Mucosa of stomach (tissue), 1 donor: ENCODE measurements around the gene KMT2E.

Experiments
- H3K27me3 ChIP-seq: one replicate; pipeline ENCODE4 v1.7.0; 2013; ENCODE audit warnings: mild to moderate bottlenecking, low read length; ENCODE audit not compliant: control insufficient read depth, insufficient read depth
- H3K36me3 ChIP-seq: one replicate; pipeline ENCODE4 v1.7.0; 2013; ENCODE audit warnings: low read length; ENCODE audit not compliant: control insufficient read depth, insufficient read depth
- H3K4me1 ChIP-seq: one replicate; pipeline ENCODE4 v1.7.0; 2013; ENCODE audit warnings: mild to moderate bottlenecking, low read length; ENCODE audit not compliant: control insufficient read depth, insufficient read depth
- H3K4me3 ChIP-seq: one replicate; pipeline ENCODE4 v1.7.0; 2013; ENCODE audit warnings: low read length
- H3K9ac ChIP-seq: one replicate; pipeline ENCODE4 v1.7.0; 2013; ENCODE audit warnings: mild to moderate bottlenecking, low read length, moderate library complexity
- H3K9me3 ChIP-seq: one replicate; pipeline ENCODE4 v1.7.0; 2013; ENCODE audit warnings: mild to moderate bottlenecking, low read length, moderate library complexity; ENCODE audit not compliant: control insufficient read depth
- donor health status: Pancreatic carcinoma.

The KMT2E gene

DNA sequence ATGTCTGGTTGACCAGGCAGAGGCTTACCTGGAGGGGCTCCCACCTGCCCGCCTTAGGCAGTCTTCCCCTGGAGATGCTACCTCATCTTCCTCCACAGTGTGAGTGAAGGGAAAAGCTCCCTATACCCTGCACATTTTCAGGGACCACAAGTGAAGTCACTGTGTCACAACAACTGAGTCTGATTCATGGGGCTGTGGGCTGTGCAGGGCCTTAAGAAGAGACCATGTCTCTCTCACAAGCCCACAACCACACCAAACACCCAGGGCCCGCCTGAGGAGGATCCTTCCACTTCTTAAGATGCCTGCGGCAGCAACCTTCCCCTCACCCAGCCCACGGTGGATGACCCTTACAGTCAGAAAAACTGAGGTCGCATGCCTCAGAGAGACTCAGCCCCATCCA lies 118.3 kb downstream of the KMT2E start:
- Histone ChIP-seq H3K9ac (no peak overlapping the region), H3K36me3 (no peaks in the 10 kb centered on the region), H3K9me3 (no peaks in the 10 kb centered on the region), H3K27me3 (no peaks in the 10 kb centered on the region), H3K4me1 (peaks cover 10% of the 10 kb centered on the region), H3K4me3 (no peak overlapping the region)

DNA sequence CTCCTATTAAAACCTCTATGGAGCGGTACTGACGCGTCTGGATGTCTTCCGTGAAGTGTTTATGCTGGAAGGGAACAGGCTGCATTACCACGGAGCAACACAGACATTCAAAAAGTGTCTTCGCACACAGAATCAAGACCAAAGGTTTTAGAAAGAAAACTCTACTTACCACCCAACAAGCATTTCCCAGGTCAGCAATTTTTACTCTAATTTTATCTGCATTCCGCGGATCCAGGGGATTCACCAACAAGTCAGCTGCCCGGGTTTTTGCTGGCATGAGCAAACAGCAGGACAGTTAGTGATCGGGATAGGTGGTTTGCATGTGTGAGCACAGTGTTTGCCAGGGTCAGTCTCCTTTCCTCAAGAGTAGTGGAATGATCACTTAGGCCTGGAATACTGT lies 118.8 kb downstream of the KMT2E start:
- Histone ChIP-seq H3K36me3 (no peaks in the 10 kb centered on the region), H3K4me1 (peaks cover 10% of the 10 kb centered on the region)

GRCh38 chr7:105133358-105133757 lies 119.4 kb downstream of the KMT2E start:
- H3K4me1 ChIP-seq, result peaks cover 10% of the 10 kb centered on the region
- no peaks in the 10 kb centered on the region for H3K9me3 ChIP-seq
- no peak overlapping the region for H3K4me3 ChIP-seq
- H3K27me3 ChIP-seq, result no peaks in the 10 kb centered on the region
- H3K36me3 ChIP-seq, result no peaks in the 10 kb centered on the region
- H3K9ac ChIP-seq, result no peak overlapping the region

More for the DNA sequence above, 118.8 kb downstream of the KMT2E start:
- H3K27me3 ChIP-seq, result no peaks in the 10 kb centered on the region
- no peak overlapping the region for H3K9ac ChIP-seq
- H3K9me3 ChIP-seq, result no peaks in the 10 kb centered on the region
- no peak overlapping the region for H3K4me3 ChIP-seq

DNA sequence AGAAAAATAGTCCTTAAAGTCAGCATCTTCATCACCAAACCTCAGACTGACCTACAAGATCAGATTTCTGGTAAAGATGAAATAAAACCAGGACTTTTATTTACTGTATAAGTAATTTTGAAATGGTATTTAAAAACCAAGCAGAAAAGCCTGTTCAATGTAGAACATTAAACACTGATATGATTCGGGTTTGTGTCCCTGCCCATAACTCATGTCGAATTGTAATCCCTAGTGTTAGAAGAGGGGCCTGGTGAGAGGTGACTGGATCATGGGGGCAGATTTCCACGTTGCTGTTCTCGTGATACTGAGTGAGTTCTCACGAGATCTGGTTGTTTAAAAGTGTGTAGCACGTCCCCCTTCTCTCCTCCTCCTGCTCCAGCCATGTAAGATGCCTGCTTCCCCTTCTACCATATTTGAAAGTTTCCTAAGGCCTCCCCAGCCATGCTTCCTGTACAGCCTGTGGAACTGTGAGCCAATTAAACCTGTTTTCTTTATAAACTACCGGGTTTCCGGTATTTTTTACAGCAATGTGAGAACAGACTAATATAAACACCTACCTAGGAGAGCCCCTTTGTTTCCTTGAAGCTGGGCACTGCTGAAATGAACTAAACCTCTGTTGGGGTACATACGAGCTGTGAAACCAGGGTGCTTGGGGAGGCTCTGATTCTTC lies 120.1 kb downstream of the KMT2E start:
- no peak overlapping the region for H3K4me3 ChIP-seq
- H3K4me1 ChIP-seq, result peaks cover 10% of the 10 kb centered on the region
- no peaks in the 10 kb centered on the region for H3K36me3 ChIP-seq
- no peaks in the 10 kb centered on the region for H3K9me3 ChIP-seq
- H3K27me3 ChIP-seq, result no peaks in the 10 kb centered on the region
- no peak overlapping the region for H3K9ac ChIP-seq

DNA sequence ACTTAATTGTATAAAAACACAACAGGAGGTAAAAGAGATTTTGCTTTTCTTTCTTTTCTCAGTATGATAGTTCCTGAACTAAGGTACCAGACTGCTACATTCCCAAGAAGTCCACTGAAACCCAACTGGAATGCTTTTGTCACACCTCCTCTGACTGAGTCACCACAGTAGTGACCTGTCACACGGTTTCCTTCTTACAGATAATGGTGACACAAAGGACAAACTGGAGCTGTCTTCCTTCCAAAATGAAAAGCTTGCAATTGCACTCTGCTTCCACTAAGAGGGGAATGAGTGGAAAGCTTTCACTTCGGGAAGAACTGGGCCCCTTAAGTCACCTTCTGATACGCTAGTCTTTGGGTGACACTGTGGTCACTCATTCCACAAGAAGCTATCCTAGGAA lies 122.2 kb downstream of the KMT2E start:
- H3K9ac ChIP-seq, result no peak overlapping the region
- no peaks in the 10 kb centered on the region for H3K36me3 ChIP-seq
- H3K4me3 ChIP-seq, result no peak overlapping the region
- H3K4me1 ChIP-seq, result peaks cover 10% of the 10 kb centered on the region
- H3K27me3 ChIP-seq, result no peaks in the 10 kb centered on the region
- H3K9me3 ChIP-seq, result no peaks in the 10 kb centered on the region

- Histone ChIP-seq H3K4me1 (peaks cover 10% of the 10 kb centered on the region), H3K27me3 (no peaks in the 10 kb centered on the region), H3K36me3 (no peaks in the 10 kb centered on the region), H3K4me3 (no peak overlapping the region), H3K9ac (no peak overlapping the region), H3K9me3 (no peaks in the 10 kb centered on the region)
Measured at GRCh38 chr7:105137898-105138297, 123.9 kb downstream of the KMT2E start.

- H3K9me3 ChIP-seq, result no peaks in the 10 kb centered on the region
- H3K27me3 ChIP-seq, result no peaks in the 10 kb centered on the region
- H3K4me1 ChIP-seq, result peaks cover 10% of the 10 kb centered on the region
- H3K36me3 ChIP-seq, result no peaks in the 10 kb centered on the region
- H3K9ac ChIP-seq, result no peak overlapping the region
- H3K4me3 ChIP-seq, result no peak overlapping the region
Measured at GRCh38 chr7:105139381-105139780, 125.4 kb downstream of the KMT2E start.

DNA sequence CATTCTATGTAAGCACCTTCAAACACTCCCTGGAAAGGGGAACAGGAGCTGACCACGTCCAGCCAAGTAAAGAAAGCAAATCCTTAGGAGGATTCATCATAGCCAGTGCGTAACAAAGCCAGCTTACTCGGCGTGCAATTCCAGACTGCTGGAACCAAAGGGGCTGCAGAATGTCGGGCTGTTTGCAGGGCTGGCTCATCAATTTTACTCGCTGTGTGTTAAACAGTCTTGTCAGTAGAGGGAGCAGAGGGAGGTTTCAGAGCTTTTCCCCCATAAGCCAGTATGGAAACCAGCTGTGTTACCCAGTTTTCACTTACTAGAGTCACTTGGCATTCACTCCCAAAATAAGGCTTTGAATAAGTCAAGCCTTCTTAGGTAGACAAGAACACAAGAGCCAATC lies 127.1 kb downstream of the KMT2E start:
- no peaks in the 10 kb centered on the region for H3K27me3 ChIP-seq
- H3K4me1 ChIP-seq, result peaks cover 8% of the 10 kb centered on the region
- no peak overlapping the region for H3K4me3 ChIP-seq
- H3K9me3 ChIP-seq, result no peaks in the 10 kb centered on the region
- no peak overlapping the region for H3K9ac ChIP-seq
- H3K36me3 ChIP-seq, result no peaks in the 10 kb centered on the region

DNA sequence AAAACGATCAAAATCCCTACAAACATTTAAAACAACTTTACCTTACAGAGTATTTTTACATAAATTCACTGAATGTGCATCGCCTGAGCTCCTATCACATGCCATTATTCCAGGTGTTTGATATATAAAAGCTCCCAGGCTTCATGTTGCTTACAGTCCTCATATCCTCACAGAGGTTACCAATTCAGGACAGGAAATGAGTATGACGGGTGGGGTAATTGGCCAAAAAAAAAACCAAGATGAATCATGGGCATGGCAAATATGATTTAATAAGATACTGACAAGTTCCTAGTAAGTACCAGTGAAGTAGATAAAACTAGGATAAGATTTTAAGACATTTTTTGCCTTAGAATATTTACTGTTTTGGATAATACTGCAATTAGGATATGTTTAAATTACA lies 135.8 kb downstream of the KMT2E start:
- Histone ChIP-seq H3K4me3 (no peak overlapping the region), H3K9me3 (no peaks in the 10 kb centered on the region), H3K36me3 (no peaks in the 10 kb centered on the region), H3K9ac (no peak overlapping the region), H3K27me3 (no peaks in the 10 kb centered on the region), H3K4me1 (no peaks in the 10 kb centered on the region)

DNA sequence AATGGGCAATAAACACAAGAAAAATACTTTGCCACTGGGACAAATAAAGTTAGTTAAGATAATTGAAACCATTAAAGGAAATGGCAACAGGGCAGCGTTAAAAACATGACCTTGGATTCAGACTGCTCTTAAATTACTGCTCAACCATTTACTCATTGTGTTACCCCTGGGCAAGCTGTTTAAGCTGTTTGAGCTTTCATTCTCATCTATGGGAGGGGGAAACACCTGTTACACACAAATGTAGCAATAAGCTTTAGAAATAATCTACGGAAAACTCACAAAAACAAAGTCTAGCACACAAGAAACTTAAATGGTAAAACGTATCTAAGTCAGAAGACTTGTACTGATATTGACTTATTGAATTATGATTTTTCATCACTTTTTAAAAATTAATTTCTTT lies 137.1 kb downstream of the KMT2E start:
- no peaks in the 10 kb centered on the region for H3K27me3 ChIP-seq
- no peak overlapping the region for H3K4me3 ChIP-seq
- no peaks in the 10 kb centered on the region for H3K4me1 ChIP-seq
- no peaks in the 10 kb centered on the region for H3K9me3 ChIP-seq
- H3K36me3 ChIP-seq, result no peaks in the 10 kb centered on the region
- H3K9ac ChIP-seq, result no peak overlapping the region

DNA sequence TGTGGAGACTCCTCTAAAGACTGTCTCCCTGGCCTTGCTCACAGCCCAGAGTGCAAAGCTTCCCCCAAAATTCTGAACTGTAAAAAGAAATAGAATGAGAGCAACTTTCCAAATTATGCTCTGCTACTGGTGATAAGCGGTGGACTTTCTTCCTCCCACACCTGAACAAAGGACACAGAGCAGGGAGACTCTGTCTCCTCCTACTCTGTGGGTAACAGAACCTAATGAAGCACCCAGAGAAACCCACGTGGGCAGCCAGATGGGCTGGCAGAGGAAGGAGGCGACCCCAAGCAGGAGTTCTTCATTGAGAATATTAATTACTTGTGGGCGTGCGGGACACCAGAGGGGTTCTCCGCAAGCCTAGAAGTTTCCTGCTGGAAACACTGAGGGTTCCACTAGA lies 139.5 kb downstream of the KMT2E start:
- Histone ChIP-seq H3K9me3 (no peaks in the 10 kb centered on the region), H3K27me3 (no peaks in the 10 kb centered on the region), H3K4me3 (no peak overlapping the region), H3K9ac (no peak overlapping the region), H3K36me3 (no peaks in the 10 kb centered on the region), H3K4me1 (no peaks in the 10 kb centered on the region)

- Histone ChIP-seq H3K4me1 (no peaks in the 10 kb centered on the region), H3K9me3 (no peaks in the 10 kb centered on the region), H3K4me3 (no peak overlapping the region), H3K9ac (no peak overlapping the region), H3K36me3 (no peaks in the 10 kb centered on the region), H3K27me3 (no peaks in the 10 kb centered on the region)
Measured at GRCh38 chr7:105154084-105154483, 140.1 kb downstream of the KMT2E start.

GRCh38 chr7:105156731-105157130 lies 142.7 kb downstream of the KMT2E start:
- Histone ChIP-seq H3K9me3 (no peaks in the 10 kb centered on the region), H3K4me1 (no peaks in the 10 kb centered on the region), H3K27me3 (no peaks in the 10 kb centered on the region), H3K4me3 (no peak overlapping the region), H3K9ac (no peak overlapping the region), H3K36me3 (no peaks in the 10 kb centered on the region)
